ENCODE data around the gene TFAP2C.
A peak's percentile ranks its signal among the peaks of the same experiment; 100 is the strongest.

Gene TFAP2C

GRCh38 chr20:56624786-56625681, 4.1 kb upstream of the TFAP2C start:
- Histone ChIP-seq H3K4me3 (ENCODE audit: low read length) (no peak overlapping the region), H3K4me2 (ENCODE audit: low read length) (no peak overlapping the region), H3K79me2 (ENCODE audit: low read length) (no peaks in the 10 kb centered on the region), H3K9me3 (ENCODE audit: insufficient read depth, low read length) (0 out of 2 replicates have a peak, but pooled peaks cover 4% of the 10 kb centered on the region), H3K27ac (ENCODE audit: low read length) (no peak overlapping the region), H4K20me1 (ENCODE audit: insufficient read depth, low read length) (no peaks in the 10 kb centered on the region), H3K36me3 (replicated peaks; ENCODE audit: low read depth, low read length) (no peaks in the 10 kb centered on the region), H3K9ac (ENCODE audit: low read length) (no peak overlapping the region), H3K27me3 (ENCODE audit: low read depth, low read length) (no peaks in the 10 kb centered on the region), H2AFZ (ENCODE audit: low read depth, low read length) (no peak overlapping the region), H3K4me1 (ENCODE audit: low read length) (no peaks in the 10 kb centered on the region)
- TF ChIP-seq CTCF (IDR thresholded peaks at IDR 0.05; ENCODE audit: low read depth, low read length) (no peak), EZH2phosphoT487 (IDR thresholded peaks at IDR 0.05; ENCODE audit: low read depth) (no peak)

- H3K27ac ChIP-seq (ENCODE audit: low read length), result no peak overlapping the region
- H3K9me3 ChIP-seq (ENCODE audit: insufficient read depth, low read length), result 0 out of 2 replicates have a peak, but pooled peaks cover 4% of the 10 kb centered on the region
- no peak overlapping the region for H3K4me3 ChIP-seq (ENCODE audit: low read length)
- H3K4me1 ChIP-seq (ENCODE audit: low read length), result no peaks in the 10 kb centered on the region
- H3K4me2 ChIP-seq (ENCODE audit: low read length), result no peak overlapping the region
- no peaks in the 10 kb centered on the region for H4K20me1 ChIP-seq (ENCODE audit: insufficient read depth, low read length)
- no peaks in the 10 kb centered on the region for H3K79me2 ChIP-seq (ENCODE audit: low read length)
- no peak overlapping the region for H3K9ac ChIP-seq (ENCODE audit: low read length)
- H3K36me3 ChIP-seq (replicated peaks; ENCODE audit: low read depth, low read length), result no peaks in the 10 kb centered on the region
- no peak overlapping the region for H2AFZ ChIP-seq (ENCODE audit: low read depth, low read length)
- H3K27me3 ChIP-seq (ENCODE audit: low read depth, low read length), result no peaks in the 10 kb centered on the region
- TF ChIP-seq CTCF (IDR thresholded peaks at IDR 0.05; ENCODE audit: low read depth, low read length), result no peak
- TF ChIP-seq EZH2phosphoT487 (IDR thresholded peaks at IDR 0.05; ENCODE audit: low read depth), result no peak
Observed at GRCh38 chr20:56625837-56626236, 3.3 kb upstream of the TFAP2C start.

DNA sequence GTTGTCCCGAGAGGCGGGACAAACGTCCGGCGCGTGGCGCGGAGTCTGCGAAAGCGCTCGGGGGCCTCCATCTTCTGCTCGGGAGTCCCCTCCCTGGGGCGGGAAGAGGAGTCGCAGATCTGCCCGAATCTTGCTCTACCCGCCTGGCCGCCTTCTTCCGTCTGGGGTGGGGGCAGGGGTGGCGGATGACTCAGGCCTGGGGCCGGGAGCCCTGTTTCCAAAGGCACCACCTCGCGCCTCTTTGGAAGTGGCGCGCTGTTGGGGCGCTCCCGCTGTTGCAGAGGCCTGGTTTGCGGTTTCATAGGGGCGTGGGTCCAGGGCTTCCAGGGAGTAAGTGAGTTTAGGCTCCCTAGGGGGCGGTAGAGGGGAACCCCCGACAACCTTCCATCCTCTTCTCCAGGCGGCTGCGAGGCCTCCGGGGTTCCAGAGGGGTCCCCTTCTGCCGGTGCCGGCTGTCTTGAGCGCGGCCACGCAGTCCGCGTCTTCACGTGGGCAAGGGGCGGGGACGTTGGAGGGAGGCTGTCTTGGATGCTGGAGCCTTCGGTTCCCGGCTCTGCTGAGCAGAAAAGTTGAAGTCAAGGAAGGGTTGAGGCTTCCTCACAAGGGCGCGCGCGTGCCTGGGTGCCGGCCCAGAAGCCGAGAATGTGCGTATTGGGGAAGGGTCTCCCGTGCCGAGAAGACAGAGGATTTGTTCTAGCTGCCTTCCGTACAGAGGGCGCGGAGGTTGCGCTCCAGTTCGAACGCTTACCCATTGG, 2.6 kb upstream of the TFAP2C start:
- H4K20me1 ChIP-seq (ENCODE audit: insufficient read depth, low read length), result no peaks in the 10 kb centered on the region
- H3K4me2 ChIP-seq (ENCODE audit: low read length), result no peak overlapping the region
- no peaks in the 10 kb centered on the region for H3K36me3 ChIP-seq (replicated peaks; ENCODE audit: low read depth, low read length)
- no peak overlapping the region for H3K9ac ChIP-seq (ENCODE audit: low read length)
- no peak overlapping the region for H2AFZ ChIP-seq (ENCODE audit: low read depth, low read length)
- H3K79me2 ChIP-seq (ENCODE audit: low read length), result no peaks in the 10 kb centered on the region
- 0 out of 2 replicates have a peak, but pooled peaks cover 4% of the 10 kb centered on the region for H3K9me3 ChIP-seq (ENCODE audit: insufficient read depth, low read length)
- H3K4me3 ChIP-seq (ENCODE audit: low read length), result no peak overlapping the region
- H3K4me1 ChIP-seq (ENCODE audit: low read length), result no peaks in the 10 kb centered on the region
- no peaks in the 10 kb centered on the region for H3K27me3 ChIP-seq (ENCODE audit: low read depth, low read length)
- no peak overlapping the region for H3K27ac ChIP-seq (ENCODE audit: low read length)
- TF ChIP-seq CTCF (IDR thresholded peaks at IDR 0.05; ENCODE audit: low read depth, low read length) (0 out of 2 replicates have a peak, but pooled peaks have one; percentile 9), EZH2phosphoT487 (IDR thresholded peaks at IDR 0.05; ENCODE audit: low read depth) (no peak)
